GM11168 (cell line): ENCODE data around the gene PPP6R1.

Source experiments
- in situ Hi-C: fragments of 300-500 bp; cut with MboI; formaldehyde crosslinking; loops from one replicate; pipeline ENCODE4 v1.12.0; 2022; ENCODE audit warnings: low sequenced_read_pairs; ENCODE audit not compliant: unreplicated experiment

PPP6R1 gene

DNA sequence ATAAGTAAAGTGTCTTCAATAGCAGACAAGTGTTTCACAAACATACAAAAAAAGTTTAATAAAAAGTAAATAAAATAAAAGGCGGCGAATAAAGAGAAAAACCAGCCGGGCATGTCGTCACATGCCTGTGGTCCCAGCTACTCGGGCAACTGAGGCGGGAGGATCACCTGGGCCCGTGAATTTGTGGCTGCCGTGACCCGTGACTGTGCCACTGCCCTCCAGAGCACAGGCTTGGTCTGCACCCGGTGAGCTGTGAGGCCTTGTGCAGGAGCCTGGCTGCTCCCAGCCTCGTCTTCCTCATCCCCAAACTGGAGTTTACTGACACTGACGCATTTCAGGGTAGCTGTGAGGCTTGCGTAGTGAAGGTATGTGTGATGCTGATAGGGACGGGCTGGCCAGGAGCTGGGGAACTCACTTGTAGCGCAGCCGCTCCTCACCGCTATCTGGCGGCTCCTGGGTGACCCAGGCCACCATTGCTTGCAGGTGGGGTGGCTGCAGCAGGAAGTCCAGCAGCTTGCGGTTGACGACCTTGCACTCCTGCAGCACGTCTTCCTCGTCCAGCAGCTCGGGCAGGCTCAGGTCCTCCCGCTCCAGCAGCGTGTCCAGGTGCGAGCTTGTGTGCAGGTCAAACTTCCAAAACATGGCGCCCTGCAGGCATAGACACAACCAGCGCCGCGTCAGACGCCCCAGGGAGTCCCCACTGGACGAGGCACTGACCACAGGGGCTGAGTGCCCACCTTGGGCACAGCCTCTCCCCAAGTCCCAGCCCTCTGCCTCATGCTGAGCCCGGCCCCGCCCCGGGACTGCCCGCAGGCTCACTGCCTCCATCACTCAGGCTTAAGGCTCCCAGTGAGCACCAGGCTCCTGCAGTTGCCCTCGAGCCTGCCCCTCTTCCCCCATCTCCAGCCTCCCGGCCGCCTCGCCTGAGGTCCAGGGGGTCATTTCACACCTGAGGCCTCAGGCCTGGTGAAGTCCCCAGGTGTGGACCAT lies 12.1 kb downstream of the PPP6R1 start:
- in situ Hi-C loops, result no loop called here

DNA sequence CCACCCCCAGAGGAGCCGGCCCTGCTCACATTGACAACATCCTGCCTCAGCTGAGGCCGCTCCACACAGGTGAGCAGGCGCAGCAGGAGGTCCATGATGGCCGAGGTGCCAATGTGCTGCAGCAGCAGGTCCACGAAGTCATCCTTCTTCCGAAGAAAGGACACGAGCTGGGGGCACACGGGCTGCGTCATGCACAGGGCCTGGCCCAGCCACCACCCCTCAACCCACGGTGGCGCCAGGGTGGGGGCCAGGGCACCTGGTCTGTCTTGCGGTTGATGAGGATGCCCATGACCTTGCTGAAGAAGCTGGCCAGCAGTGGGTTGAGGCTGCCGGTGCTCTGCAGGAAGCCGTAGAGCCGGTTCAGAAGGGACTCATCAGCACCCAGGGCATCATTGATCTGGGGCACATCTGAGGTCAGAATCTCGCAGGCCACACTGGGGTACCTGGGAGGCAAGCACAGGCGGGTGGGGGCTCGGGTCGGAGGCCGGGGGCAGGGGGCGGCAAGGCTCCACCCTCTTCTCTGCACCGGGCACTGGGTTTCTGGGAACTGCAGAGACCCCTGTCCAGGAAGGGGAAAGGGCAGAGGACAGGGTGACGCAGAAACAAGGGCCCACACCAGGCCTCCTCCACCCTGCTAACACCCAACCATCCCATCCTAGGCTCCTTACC lies 13.4 kb downstream of the PPP6R1 start:
- in situ Hi-C loops, result no loop called here

DNA sequence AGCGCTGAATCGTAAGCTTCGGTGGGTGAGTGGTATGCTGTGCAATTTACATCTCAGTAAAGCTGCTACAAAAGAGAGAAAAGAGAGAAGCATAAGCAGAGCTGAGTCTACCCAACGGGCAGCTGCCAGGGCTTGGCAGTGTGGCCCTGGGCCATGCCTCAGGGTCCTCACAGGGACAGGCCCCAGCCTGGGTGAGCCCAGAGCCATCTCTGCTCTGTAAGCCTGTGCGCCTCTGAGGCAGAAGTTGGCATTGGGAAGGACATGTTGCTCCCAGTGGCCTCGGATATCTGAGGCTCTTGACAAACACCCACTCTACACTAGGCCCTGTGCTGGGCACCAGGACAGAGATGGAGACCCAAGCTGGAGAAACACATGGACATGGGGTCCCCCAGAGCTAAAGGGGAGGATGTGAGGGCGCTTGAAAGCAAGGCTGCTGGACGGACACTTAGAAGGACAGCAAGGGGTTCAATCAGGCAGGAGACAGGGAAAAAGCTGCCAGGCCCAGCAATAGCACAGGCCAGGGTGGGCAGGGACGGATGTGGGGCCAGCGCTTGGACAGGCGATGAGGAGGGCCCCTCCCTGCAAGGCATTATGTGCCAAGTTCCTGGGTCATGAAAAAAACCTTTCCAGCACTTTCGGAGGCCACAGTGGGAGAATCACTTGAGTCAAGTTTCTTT lies 14.7 kb downstream of the PPP6R1 start:
- in situ Hi-C loops, result no loop called here

DNA sequence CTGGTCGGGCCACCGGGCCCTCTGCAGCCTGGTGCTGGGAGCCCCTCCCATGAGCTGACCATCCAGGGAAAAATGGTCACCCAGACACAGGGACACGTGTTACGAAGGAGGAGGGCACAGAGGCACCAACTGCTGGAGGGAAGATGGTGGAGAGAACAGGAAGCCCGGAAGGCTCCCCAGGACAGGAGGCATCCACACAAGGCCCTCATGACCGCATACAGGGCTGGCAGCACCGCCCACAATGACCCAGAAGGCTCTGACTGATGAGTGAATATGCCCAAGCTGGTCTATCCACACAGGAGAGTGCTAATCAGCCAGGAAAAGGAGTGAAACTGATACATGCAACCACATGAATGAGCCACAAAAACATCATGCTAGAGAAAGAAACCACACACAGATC lies 16.3 kb downstream of the PPP6R1 start:
- in situ Hi-C loops, result no loop called here

DNA sequence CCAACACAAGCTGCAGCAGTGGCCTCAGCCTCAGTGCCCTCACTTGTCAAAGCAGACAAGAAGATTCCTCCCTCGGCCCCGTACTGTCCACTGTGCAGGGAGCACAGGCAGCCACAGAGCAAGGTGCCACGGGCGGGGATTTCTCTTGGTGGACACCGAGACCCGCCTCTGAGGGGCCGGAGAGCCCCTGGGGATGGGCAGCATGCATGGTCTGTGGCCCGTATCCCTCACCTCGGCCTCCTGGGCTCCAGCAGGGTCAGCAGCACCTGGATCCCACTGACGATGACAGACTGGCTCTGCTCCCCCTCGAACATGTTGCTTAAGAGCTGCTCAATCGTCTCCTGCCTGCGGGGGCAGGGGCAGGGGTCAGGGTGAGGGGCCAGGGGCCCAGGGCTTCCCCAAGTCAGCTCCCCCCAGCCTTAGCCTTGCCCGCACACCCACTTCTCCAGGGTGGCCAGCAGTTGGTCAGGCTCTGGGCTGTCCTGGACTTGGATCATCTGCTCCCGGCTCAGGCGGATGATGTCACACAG lies 16.8 kb downstream of the PPP6R1 start:
- in situ Hi-C loops, result no loop called here

DNA sequence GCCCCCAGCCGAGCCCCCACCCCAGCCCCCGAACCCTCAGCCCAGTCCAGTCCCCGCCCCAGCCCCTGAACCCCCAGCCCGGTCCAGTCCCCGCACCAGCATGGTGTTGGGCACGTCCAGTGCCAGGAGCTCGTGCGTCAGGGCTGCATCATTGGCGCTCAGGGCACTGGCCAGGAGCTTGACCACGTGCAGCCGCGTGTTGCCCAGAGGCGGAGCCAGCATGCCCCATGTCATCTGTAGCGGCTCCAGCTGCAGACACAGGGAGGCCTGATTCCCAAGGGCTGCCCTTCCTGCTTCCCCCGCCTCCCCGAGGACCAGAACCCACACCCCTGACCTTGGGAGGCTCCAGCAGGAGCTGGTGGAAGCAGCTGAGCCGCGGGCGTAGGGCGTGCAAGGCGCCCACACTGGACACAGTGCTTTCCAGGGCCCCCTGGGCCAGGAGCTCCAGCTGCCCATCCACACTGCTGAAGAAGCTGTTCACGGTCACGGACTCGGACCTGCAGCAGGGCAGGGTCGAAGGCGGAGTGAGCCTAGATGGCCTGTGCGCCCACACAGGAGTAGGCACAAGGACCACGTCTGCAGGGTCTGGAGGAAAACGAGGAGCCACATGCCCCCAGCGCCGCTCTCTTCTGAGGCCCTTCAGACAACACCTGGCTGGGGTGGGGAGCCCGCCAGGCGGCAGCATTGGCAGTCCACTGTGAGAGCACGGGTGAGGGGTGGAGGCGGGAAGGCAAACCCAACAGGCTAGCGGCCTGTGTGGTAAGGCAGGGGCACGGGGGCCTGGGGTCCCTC lies 17.5 kb downstream of the PPP6R1 start:
- in situ Hi-C loops, result no loop called here

DNA sequence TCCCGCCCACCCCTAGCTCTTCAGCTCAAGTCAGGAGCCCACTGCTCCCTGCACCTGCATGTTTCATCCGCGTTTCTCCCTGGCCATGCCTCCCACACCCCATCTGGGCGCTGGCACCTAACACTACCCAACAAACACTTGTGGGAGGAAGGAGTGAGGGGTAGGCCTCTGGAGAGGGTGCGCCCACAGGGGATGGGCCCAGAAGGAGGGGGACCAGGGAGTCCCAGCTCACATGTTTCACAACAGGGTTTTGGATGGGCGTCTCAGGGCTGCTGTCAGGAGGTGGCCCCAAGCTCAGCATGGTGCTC lies 18.1 kb downstream of the PPP6R1 start:
- in situ Hi-C loops, result no loop called here

DNA sequence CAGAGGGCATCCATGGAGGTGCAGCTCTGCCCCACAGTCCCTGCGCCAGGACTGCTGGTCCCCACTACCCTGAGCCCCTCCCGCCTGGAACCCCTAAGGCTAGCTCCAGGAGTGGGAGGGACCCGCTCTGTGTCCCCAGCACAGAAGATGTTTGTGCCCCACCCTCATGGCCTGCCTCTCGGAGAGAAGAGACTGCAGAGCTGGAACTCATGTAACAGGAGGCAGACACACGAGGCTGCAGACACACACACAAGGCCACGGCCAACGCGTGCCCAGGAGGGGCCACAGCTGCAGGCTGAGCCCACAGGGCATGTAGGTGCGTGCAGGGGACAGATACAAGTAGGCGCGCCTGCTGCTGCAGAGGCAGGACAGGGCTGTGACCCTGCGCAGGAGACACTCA lies 19.8 kb downstream of the PPP6R1 start:
- in situ Hi-C loops, result no loop called here

DNA sequence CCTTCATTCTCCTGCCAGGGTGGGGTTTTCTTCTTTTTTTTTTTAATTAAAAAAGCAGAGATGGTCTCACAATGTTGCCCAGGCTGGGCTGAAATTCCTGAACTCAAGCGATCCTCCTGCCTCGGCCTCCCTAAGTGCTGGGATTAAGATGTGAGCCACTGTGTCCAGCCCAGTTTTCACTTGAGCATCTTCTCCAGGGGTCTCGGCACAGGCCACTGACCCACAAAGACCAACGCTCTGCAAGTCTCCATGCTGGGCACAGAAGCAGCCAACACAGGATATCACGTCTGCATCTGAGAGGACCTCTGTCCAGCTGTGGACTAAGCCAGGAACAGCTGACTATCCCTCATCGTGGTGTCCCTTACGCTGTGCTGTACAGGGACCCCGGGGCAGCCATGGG lies 20.8 kb downstream of the PPP6R1 start:
- in situ Hi-C loops, result no loop called here

DNA sequence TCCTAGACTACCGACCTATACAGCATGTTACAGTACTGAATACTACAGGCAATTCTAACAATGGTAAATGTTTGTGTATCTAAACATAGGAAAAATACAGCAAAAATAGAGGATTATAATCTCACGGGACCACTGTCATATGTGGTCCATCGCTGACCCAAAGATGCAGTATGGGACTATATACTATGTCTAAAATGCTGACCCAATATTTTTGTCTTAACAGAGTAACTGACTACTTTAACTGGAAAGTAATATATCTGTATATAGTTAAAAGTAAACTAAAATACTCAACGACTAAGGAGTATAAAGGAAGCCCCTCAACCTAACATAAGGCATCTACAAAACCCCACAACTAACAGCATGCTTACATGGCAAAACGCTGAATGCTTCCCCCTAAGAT lies 25.8 kb downstream of the PPP6R1 start:
- in situ Hi-C loops, result no loop called here

DNA sequence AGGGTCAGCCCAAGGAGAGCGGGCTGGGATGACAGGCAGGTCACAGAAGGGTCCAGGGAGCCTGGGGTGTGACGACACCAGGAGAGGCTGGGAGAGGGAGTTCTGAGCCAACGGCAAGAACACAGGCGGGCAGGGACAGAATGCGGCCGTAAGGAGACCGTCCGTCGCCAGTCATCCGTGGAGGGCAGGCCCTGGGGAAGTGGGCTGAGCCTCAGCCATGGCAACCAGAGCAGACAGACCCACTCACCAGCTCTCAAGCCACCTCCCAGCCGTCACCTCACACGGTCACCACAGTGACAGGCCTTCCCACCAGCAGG lies 26.6 kb downstream of the PPP6R1 start:
- in situ Hi-C loops, result no loop called here

DNA sequence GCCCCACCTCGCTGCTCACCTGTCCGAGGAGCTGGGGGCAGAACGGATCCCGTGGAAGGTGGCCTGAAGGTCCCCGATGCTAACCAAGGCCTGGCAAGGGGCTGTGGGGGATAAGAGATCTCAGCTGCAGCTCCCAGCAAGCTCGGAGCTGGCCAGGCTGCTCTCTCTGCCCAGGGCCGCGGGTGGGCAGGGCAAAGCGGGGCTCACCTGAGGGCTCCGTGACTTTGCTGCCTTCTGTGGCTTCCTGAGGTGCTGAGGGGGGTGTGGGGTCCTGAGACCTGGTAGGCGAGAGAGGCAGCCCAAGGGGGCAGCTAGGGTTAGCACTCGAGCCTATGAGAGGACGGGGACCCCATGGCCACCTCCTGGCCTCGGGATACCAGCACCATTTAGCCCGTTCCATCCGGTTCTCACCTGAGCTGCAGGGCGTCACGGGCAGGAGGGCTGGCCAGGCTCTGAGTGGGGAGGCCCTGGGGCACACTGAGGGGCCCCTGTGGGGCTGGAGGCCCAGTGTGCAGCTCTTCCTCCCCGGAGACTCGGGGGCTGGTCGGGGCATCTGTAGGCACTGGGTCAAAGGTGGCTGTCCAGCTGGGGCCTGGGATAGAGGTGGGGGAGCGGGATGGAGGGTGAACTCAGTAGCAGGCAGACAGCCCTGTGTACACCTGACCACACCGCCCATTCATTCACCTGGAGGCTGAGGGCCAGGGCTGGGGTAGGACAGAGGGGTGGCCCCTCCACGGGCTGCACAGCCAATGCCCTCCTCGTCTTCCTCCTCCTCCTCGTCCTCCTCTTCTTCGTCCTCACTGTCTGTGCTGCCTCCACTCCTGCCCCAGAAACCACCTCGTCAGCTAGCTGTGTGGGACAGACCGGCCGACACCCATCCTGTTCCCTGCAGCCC lies 27.2 kb downstream of the PPP6R1 start:
- in situ Hi-C loops, result no loop called here

DNA sequence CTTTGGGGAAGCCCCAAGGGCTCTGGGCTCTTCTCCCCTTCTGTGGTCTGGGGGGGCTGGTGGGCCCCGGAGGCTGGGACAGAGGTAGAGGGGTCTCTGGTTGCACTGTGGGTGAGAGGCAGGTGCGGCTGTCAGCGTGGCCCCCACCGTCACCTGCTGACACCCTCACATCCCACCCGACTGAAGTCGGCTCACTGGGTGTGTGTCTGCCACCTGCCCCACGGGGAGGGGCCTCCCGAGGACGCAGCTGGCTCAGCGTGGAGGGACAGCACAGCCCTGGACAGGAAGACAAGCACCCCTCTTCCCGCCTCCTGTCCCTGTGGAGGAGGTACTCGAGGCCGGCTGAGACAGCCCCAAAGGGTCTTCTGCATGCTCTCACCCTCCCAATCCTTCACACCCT lies 28.0 kb downstream of the PPP6R1 start:
- in situ Hi-C loops, result no loop called here

DNA sequence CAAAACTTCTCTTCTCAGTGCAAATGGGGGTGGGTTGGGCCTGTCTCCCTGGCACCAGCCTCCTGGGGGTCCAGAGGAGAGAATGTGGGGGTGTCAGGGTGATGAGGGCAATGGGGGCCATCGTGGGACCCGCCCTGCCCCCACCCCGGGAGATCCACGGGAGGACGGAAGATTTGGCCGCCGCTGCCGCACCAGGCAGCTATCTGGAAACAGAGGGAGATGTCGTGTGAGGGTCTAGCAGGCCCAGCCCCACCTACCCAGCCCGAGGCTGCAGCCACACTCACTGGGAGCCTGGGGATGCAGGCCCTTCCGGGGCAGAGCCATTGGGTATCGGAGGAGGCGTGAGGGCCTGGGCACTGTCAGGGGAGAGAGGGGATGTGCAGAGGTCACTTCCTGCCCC lies 28.5 kb downstream of the PPP6R1 start:
- in situ Hi-C loops, result no loop called here

DNA sequence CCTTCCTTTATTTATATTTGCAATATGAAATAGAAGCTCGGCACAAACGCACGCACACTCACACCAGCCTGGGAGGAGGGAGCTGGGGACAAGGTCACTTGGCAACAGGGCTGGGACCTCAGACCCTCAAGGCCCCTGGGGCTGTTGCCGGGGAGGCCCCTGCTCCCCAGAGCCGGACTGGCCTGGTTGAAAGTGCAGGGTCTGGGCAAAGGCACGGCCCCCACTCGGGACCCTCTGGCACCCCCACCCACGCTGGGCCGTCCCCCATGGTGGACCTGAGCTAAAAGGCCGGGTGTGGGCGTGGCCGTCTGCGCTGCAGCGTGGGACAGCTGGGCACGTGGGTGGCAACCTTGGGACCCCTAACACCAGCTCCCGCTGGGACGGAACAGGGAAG lies 29.0 kb downstream of the PPP6R1 start:
- in situ Hi-C loops, result no loop called here

DNA sequence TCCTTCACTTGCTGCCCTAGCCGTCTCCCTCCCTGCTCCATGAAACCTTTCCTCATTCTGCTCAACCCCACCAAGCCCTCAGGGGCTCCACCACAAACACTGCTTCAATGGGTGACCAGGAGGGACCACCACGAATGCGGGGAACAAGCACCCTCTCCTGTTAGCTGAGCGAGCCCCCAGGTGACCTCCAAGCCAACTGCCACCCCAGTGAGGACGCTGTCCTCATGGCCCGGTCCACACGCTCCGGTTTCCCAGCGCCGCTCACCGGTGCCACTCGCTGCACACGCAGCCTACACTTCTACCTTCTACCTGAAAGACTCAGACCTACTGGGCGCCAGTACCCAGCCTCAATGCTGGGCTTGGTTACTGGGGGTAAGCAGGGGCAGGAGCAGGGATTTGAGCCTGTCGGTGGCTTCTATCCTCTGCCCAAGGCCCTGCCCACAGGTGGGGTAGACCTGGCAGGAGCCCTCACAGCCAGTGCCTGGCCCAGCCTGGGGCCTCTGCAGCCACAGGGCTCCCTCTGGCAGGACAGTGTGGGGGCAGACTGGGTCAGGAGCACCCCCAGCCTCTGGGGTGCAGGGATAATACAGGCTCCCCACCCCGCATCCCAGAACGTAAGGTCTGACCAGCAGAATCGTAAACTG lies 29.6 kb downstream of the PPP6R1 start:
- in situ Hi-C loops, result no loop called here

DNA sequence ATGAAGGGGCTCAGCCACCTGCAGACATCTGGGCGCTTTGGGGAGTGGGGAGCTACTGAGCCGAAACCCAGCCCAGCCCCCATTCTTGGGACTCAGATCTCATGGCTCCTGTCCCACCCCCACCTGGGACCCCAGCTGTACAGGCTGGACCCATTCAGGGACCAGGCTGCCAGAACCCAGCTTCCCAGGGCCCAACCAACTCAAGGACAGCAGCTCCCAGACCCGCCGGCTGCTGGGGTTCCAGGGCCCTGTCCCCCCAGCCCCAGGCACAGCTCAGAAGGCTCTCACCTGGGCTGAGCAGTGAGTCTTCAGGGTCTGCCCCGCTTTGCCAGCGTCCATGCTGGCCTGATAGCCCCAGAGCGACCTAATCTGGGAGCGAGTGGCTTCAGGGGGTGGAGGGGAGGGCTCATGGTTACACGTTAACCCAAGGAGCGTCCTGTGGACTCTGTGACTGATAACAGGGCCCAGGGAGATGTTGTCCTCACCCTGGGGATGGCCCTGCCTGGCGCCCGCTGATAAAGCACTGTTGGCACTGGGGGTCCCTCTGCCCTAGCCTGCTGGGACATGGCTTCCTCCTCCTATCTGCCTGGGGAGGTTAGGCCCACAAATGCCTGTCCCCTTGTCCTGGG lies 30.3 kb downstream of the PPP6R1 start, which contains the start of gene TMEM86B:
Gene TMEM86B (minus strand): TSS at position 361 of the 629 bp plus-strand sequence. CDS start 22 bp downstream, at position 339.
- in situ Hi-C loops, result no loop called here

DNA sequence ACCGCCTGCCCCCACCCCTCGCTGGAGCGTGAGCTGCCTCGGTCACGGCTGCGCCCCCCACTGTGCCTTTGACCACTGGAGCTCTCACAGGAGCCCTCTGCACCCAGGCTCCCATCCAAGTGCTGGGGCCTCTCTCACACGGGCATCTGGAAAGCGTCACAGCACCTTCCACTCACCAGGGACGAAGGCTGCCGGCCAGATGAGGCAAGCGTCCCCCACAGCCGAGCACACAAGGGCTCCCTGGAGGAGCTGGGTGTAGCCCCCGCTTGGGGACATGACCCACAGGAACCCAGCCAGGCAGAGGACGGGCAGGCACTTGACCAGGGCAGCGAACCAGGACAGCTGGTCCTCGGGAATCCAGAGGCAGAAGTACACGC lies 30.8 kb downstream of the PPP6R1 start:
- in situ Hi-C loops, result no loop called here
